Upper lobe of right lung (tissue), 1 donor: ENCODE data around the gene PPP6R2. TPM values are rescaled to one million over a fixed set of nuclear protein-coding genes. Genes with fewer than 3 reads are reported as not detected.

ENCODE experiments used
- ATAC-seq: fragments of 200-7000 bp; cut with Tn5 transposase; one replicate; pipeline ENCODE4 v1.9.1; 2020; ENCODE audit warnings: mild to moderate bottlenecking, moderate library complexity
- DNase-seq: peaks from one replicate; pipeline ENCODE4 v3.0.0-alpha.2; 2020
- H3K27ac ChIP-seq: fragments of 200-600 bp; one replicate; pipeline ENCODE4 v1.8.0; 2022
- H3K27me3 ChIP-seq: fragments of 200-600 bp; one replicate; pipeline ENCODE4 v1.8.0; 2022; ENCODE audit warnings: mild to moderate bottlenecking
- H3K36me3 ChIP-seq: fragments of 200-600 bp; one replicate; pipeline ENCODE4 v1.8.0; 2022
- H3K4me1 ChIP-seq: fragments of 200-600 bp; one replicate; pipeline ENCODE4 v1.8.0; 2022
- H3K4me3 ChIP-seq: fragments of 200-600 bp; one replicate; pipeline ENCODE4 v1.8.0; 2022; ENCODE audit warnings: mild to moderate bottlenecking
- H3K9me3 ChIP-seq: fragments of 200-600 bp; one replicate; pipeline ENCODE4 v1.8.0; 2022
- intact Hi-C: fragments of 100-400 bp; cut with DNase I; formaldehyde crosslinking; loops from one replicate; pipeline ENCODE4 v1.11.0; 2022
- total RNA-seq: library from RNA; stranded (reverse); fragmentation: NEBNext Ultra II Directional; extraction: Animal tissue kit (Norgen Biotek cat#: 25700); gene quantifications from one replicate; pipeline ENCODE4 v1.2.1, GENCODE V29; 2021
- TF ChIP-seq, protein P1 (sequence below): fragments of 200-600 bp; IDR thresholded peaks from one replicate; pipeline ENCODE4 v1.8.0; 2022; ENCODE audit warnings: antibody characterized with exemption
- donor health status: DM: no; HTN: yes; CAD: no; lungs with severe emphysema.

PPP6R2 gene
- total RNA-seq, 1 donor from 2014 or later = 54.0 TPM

DNA sequence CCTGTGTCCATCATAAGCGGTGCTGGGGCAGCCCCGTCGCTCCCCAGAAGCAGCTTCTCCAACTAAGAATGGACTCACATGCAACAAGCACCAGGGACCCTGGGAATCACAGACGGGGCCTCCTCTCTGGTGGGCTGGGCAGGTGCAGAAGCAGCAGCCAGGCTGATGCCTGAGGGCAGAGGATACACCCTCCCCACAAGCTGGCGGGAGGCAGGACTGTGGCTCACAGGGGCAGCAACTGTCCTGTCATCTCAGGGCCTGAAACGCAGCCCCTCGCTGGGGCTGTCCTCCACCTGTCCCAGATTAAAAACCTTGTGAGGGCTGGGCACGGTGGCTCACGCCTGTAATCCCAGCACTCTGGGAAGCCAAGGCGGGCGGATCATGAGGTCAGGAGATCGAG is 134.8 kb downstream of the PPP6R2 start:
- intact Hi-C loops = no loop called here
- H3K9me3 ChIP-seq = no peaks in the 10 kb centered on the region
- no peak overlapping the region for H3K4me3 ChIP-seq
- no peak overlapping the region for H3K27ac ChIP-seq
- H3K27me3 ChIP-seq = peaks cover 26% of the 10 kb centered on the region
- H3K36me3 ChIP-seq = no peaks in the 10 kb centered on the region
- DNase-seq (no peak), ATAC-seq (no peak)
- TF ChIP-seq, protein P1, sequence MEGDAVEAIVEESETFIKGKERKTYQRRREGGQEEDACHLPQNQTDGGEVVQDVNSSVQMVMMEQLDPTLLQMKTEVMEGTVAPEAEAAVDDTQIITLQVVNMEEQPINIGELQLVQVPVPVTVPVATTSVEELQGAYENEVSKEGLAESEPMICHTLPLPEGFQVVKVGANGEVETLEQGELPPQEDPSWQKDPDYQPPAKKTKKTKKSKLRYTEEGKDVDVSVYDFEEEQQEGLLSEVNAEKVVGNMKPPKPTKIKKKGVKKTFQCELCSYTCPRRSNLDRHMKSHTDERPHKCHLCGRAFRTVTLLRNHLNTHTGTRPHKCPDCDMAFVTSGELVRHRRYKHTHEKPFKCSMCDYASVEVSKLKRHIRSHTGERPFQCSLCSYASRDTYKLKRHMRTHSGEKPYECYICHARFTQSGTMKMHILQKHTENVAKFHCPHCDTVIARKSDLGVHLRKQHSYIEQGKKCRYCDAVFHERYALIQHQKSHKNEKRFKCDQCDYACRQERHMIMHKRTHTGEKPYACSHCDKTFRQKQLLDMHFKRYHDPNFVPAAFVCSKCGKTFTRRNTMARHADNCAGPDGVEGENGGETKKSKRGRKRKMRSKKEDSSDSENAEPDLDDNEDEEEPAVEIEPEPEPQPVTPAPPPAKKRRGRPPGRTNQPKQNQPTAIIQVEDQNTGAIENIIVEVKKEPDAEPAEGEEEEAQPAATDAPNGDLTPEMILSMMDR = no peak
- H3K4me1 ChIP-seq = peaks cover 22% of the 10 kb centered on the region

DNA sequence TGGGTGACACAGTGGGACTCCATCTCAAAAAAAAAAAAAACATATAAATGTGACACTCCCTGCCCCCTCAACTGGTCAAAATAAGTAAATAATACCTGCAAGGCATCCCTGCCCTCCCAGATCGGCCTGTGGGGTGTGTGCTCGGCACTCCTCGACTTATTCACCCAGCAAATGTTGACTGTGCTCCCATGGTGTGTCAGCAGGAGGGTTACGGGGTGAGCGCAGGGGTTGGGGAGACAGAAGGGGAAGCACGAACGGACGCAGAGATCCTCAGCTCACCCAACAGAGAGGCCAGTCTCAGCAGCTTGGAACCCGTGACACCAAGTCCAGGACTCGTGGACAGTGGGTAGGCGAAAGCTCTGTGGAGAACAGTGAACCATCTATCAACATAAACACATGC is 136.6 kb downstream of the PPP6R2 start:
- DNase-seq (no peak), ATAC-seq (no peak)
- TF ChIP-seq, protein P1 = no peak
- Histone ChIP-seq H3K4me3 (no peak overlapping the region), H3K36me3 (no peaks in the 10 kb centered on the region), H3K27me3 (peaks cover 31% of the 10 kb centered on the region), H3K4me1 (peaks cover 11% of the 10 kb centered on the region), H3K27ac (no peak overlapping the region), H3K9me3 (no peaks in the 10 kb centered on the region)
- intact Hi-C loops = no loop called here

DNA sequence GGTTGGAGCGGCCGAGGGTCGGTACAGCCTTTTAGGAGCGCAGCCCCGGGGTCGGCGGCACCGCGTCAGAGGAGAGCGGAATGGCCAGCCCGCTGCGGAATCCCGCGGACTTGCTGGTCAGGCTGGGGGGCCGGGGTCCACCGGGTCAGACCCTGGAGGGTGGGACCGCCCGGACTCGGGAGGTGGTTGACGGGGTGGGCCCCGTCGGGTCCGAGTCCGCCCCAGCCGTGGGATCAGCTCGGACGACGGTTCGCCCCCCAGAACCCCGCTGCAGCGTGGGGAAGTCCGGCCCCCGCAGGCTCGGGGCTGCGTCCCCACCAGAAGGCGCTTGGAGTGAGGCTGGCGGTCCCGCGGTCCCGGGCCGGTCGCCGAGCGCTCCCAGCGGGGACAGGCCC is 137.9 kb downstream of the PPP6R2 start:
- Histone ChIP-seq H3K4me1 (peaks cover 6% of the 10 kb centered on the region), H3K9me3 (no peaks in the 10 kb centered on the region), H3K4me3 (peak overlapping the region; percentile 54), H3K27me3 (peaks cover 31% of the 10 kb centered on the region), H3K27ac (no peak overlapping the region), H3K36me3 (no peaks in the 10 kb centered on the region)
- TF ChIP-seq, protein P1 = no peak
- intact Hi-C loops = no loop called here
- DNase-seq (no peak), ATAC-seq (no peak)

DNA sequence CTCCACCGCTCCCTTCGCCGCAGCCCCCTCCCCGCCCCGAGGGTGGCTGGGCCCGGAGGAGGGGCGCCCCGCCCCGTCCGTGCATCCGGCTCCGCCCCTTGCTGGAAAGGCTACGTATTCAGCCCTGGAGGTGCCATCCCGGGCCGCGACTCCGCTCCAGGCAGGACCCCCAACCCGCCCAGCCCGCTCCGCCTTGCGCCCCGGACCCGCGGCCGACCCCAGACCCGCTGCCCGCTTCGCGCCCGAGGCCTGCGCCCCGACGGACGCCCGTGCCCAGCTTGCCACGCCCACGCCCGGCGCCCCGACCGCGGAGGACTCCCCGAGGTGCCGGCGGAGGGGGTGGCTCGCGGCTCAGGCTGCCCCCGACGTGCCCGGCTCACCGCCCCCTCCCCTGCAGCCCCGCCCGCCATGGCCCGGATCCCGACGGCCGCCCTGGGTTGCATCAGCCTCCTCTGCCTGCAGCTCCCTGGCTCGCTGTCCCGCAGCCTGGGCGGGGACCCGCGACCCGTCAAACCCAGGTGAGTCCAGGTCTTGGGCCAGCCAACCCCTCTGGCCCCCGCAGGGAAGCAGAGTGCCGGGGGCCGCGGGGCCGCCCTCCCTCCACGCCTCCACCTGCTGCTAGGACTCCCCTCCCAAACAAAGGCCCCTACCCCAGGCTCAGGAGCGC is 138.4 kb downstream of the PPP6R2 start, which contains the start of gene ADM2:
Gene ADM2, plus strand, starts transcription at position 104 of the 667 bp plus-strand sequence. Its CDS starts 305 bp downstream, at position 409.
- TF ChIP-seq, protein P1 = no peak
- H3K27ac ChIP-seq = no peak within 1 kb of the TSS
- H3K27me3 ChIP-seq = peaks cover 31% of the 10 kb centered on the region
- peak; percentile 77 for DNase-seq
- no peaks in the 10 kb centered on the region for H3K9me3 ChIP-seq
- intact Hi-C loops = no loop called here
- ATAC-seq = peak; percentile 66
- H3K4me3 ChIP-seq = peak within 1 kb of the TSS; percentile 54
- peaks cover 6% of the 10 kb centered on the region for H3K4me1 ChIP-seq
- no peaks in the 10 kb centered on the region for H3K36me3 ChIP-seq

DNA sequence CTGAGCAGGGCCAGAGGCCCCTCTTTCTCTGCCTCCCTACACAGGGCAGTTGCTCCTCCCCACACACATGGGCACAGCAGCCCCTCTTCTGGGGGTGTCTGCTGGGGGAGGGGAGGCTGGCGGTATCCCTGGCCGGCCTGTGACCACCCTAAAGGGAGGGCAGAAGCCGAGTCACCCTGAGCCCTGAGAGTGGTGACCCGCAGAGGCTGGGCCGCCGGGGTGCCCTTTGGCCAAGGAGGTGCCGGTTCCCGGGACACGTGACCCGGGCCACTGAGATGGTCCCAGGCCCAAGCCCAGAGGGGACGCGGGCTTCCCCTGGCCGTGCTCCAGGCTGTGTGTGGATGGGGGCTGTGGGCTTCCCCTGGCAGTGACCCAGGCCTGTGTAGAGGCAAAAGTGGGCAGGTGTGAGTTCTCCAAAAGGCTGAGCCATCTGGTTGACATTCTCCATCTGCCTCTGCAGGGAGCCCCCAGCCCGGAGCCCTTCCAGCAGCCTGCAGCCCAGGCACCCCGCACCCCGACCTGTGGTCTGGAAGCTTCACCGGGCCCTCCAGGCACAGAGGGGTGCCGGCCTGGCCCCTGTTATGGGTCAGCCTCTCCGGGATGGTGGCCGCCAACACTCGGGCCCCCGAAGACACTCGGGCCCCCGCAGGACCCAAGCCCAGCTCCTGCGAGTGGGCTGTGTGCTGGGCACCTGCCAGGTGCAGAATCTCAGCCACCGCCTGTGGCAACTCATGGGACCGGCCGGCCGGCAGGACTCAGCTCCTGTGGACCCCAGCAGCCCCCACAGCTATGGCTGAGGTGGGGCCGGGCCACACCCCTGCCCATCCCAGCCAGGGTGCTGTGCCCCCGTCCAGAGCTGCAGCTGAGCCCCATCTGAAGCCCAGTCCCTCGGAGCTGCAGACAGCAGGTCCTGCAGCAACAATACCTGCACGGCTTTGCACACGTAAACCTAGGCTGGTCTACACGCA is 139.3 kb downstream of the PPP6R2 start:
- Histone ChIP-seq H3K9me3 (no peaks in the 10 kb centered on the region), H3K36me3 (no peaks in the 10 kb centered on the region), H3K4me3 (peak overlapping the region; percentile 54), H3K27me3 (peaks cover 31% of the 10 kb centered on the region), H3K4me1 (peaks cover 6% of the 10 kb centered on the region), H3K27ac (no peak overlapping the region)
- DNase-seq = peak; percentile 64
- TF ChIP-seq, protein P1 = no peak
- ATAC-seq = no peak
- intact Hi-C loops = no loop called here
